ENCODE measurements around the gene COPE.
A peak's percentile ranks its signal among the peaks of the same experiment; 100 is the strongest.

Gene COPE

DNA sequence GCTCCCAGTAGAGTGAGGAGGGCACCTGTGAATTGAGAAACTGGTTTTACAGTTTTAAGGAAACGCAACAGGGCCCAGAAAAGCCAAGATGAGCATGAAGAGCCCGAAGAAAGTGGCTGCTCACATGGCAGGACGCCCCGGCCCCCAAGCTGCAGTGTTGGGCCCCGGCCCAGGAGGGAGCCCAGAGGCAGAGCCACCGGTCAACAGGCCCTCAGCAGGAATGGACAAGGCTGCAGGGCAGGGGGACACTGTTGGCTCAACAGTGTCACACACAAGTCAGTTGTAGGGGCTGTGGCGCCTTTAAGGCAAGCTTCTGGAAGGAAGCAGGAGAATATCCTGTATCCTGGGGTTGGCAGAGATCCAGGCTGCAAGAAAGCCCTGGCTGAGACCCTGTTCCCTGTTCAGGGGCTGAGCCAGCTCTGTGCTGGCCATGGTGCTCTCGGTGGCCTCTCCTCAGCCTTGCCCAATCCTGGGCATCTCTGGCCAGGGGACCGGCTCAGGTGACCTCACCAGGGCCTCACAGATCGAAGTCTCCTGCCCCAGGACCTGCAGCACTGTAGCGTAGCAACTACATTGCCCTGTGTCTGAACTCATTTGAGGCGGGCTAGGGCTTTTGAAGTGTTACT is 59.4 kb downstream of the COPE start:
- ChIA-PET POLR2A (no interaction called here), CTCF (no interaction called here)
- DNase-seq (ENCODE audit: extremely low spot score), result no peak
- TF ChIP-seq HDGF (IDR thresholded peaks at IDR 0.05; ENCODE audit: borderline replicate concordance) (no peak), NFRKB (IDR thresholded peaks at IDR 0.05) (no peak)

DNA sequence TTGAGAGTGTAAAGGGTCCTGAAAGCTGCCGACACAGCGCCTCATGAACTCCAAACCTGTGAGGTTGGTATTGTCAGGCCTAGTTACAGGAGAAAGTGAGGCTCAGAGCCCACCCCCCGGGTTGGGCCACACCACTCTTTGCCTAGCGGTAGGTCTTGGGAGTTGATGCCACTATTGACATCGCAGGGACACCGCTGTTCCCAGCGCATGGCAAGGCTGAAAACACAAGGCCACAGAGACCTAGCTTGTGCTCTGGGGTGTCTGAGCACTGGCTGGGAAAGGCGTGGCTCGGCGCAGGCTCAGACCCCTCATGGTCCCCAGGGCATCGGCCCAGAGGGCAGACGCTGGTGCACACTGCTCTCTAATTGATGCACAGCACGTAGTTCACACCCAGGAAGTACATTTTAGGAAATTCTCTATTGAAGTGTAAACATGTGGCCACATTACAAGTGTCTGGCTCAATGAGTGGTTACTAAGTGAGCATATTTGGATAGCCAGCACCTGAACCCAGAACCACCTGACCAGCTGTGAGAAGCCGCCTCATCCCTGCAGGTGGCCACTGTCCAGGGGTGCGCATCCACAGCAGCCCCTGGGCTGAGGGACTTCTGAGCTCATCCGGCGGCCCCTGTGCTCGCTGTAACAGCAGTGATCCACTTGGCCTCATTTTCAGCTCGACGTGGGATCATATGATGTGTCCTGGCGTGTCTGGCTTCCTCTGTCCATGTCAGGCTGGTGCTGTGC is 60.1 kb downstream of the COPE start:
- CTCF ChIA-PET, result no interaction called here
- TF ChIP-seq SP1 (IDR thresholded peaks at IDR 0.05) (no peak), HDGF (IDR thresholded peaks at IDR 0.05; ENCODE audit: borderline replicate concordance) (no peak), FOXK2 (IDR thresholded peaks at IDR 0.05) (no peak), ELF4 (IDR thresholded peaks at IDR 0.05) (no peak), FOXM1 (IDR thresholded peaks at IDR 0.05; ENCODE audit: borderline replicate concordance) (no peak), NFRKB (IDR thresholded peaks at IDR 0.05) (no peak), ZNF384 (IDR thresholded peaks at IDR 0.05) (no peak), TARDBP (IDR thresholded peaks at IDR 0.05) (no peak)
- DNase-seq (ENCODE audit: extremely low spot score), result no peak
- POLR2A ChIA-PET, result interaction anchor here (1.3 kb wide), 1 partner anchor 27 kb away, joined by 3 read pairs; the partner anchor contains the start of gene UPF1

GRCh38 chr19:18857223-18857622 is 62.0 kb downstream of the COPE start:
- DNase-seq (ENCODE audit: extremely low spot score), result no peak
- no peak for TF ChIP-seq NFRKB (IDR thresholded peaks at IDR 0.05)
- TF ChIP-seq SP1 (IDR thresholded peaks at IDR 0.05), result no peak
- TF ChIP-seq FOXM1 (IDR thresholded peaks at IDR 0.05; ENCODE audit: borderline replicate concordance), result no peak
- TF ChIP-seq FOXA1 (IDR thresholded peaks at IDR 0.05), result no peak
- no peak for TF ChIP-seq ELF4 (IDR thresholded peaks at IDR 0.05)
- no peak for TF ChIP-seq HDGF (IDR thresholded peaks at IDR 0.05; ENCODE audit: borderline replicate concordance)
- TF ChIP-seq CTBP1 (IDR thresholded peaks at IDR 0.05; ENCODE audit: borderline replicate concordance), result no peak
- TF ChIP-seq, protein P1, sequence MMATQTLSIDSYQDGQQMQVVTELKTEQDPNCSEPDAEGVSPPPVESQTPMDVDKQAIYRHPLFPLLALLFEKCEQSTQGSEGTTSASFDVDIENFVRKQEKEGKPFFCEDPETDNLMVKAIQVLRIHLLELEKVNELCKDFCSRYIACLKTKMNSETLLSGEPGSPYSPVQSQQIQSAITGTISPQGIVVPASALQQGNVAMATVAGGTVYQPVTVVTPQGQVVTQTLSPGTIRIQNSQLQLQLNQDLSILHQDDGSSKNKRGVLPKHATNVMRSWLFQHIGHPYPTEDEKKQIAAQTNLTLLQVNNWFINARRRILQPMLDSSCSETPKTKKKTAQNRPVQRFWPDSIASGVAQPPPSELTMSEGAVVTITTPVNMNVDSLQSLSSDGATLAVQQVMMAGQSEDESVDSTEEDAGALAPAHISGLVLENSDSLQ (IDR thresholded peaks at IDR 0.05), result no peak
- TF ChIP-seq LEF1 (IDR thresholded peaks at IDR 0.05; ENCODE audit: borderline replicate concordance), result no peak
- POLR2A ChIA-PET, result no interaction called here
- CTCF ChIA-PET, result no interaction called here

DNA sequence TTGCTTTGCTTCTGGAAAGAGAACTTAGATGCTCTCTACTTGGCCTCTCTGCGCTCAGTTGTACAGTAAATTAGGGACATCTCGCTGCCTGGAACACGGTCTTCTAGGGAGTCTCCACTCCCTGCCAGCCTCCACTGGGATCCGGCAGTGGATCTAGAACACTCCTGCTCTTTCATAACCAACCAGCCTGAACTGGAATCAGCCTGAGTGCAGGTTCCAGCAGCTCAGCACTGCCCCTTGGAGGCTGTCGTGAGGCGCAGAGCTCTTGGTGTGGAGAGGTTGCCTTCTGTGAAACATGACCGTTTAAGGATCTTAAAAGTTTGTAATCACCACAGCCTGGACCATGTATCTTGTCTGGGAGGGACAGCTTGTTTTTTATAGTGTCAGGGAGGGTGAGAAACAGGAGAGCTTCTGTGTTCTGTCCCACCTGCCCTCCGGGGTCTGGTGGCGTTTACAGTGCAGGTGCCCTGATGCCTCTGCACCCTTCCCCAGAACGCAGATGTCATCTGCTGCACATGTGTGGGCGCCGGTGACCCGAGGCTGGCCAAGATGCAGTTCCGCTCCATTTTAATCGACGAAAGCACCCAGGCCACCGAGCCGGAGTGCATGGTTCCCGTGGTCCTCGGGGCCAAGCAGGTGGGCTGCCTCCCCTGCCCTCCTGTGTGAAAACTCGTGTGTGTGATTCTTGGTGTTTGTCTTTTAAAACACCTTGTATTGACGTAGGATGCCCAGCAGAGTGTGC is 62.6 kb downstream of the COPE start:
- DNase-seq (ENCODE audit: extremely low spot score), result peak; percentile 48
- ChIA-PET POLR2A (no interaction called here), CTCF (interaction anchor here (0.7 to 1.3 kb wide), 2 partner anchors 9 to 15 kb away, joined by 3 read pairs; no protein-coding TSS in a partner anchor)
- no peak for TF ChIP-seq CTBP1 (IDR thresholded peaks at IDR 0.05; ENCODE audit: borderline replicate concordance)
- TF ChIP-seq TARDBP (IDR thresholded peaks at IDR 0.05), result no peak
- no peak for TF ChIP-seq SUZ12 (IDR thresholded peaks at IDR 0.05)
- TF ChIP-seq HDGF (IDR thresholded peaks at IDR 0.05; ENCODE audit: borderline replicate concordance), result no peak
- TF ChIP-seq ELF4 (IDR thresholded peaks at IDR 0.05), result no peak
- no peak for TF ChIP-seq LEF1 (IDR thresholded peaks at IDR 0.05; ENCODE audit: borderline replicate concordance)
- TF ChIP-seq FOXA1 (IDR thresholded peaks at IDR 0.05), result no peak
- no peak for TF ChIP-seq SP1 (IDR thresholded peaks at IDR 0.05)
- TF ChIP-seq ARNT (IDR thresholded peaks at IDR 0.05), result no peak
- no peak for TF ChIP-seq L3MBTL2 (conservative IDR thresholded peaks at IDR 0.05)
- no peak for TF ChIP-seq FOXK2 (IDR thresholded peaks at IDR 0.05)
- TF ChIP-seq, protein P1 (IDR thresholded peaks at IDR 0.05), result no peak
- TF ChIP-seq BHLHE40 (IDR thresholded peaks at IDR 0.05; ENCODE audit: borderline replicate concordance), result no peak

GRCh38 chr19:18855647-18856384 is 63.4 kb downstream of the COPE start:
- POLR2A ChIA-PET, result no interaction called here
- TF ChIP-seq FOXM1 (IDR thresholded peaks at IDR 0.05; ENCODE audit: borderline replicate concordance) (no peak), HDGF (IDR thresholded peaks at IDR 0.05; ENCODE audit: borderline replicate concordance) (no peak), SP1 (IDR thresholded peaks at IDR 0.05) (no peak), FOXK2 (IDR thresholded peaks at IDR 0.05) (no peak), CTBP1 (IDR thresholded peaks at IDR 0.05; ENCODE audit: borderline replicate concordance) (no peak), ARNT (IDR thresholded peaks at IDR 0.05) (no peak), ZNF384 (IDR thresholded peaks at IDR 0.05) (no peak), BHLHE40 (IDR thresholded peaks at IDR 0.05; ENCODE audit: borderline replicate concordance) (no peak), FOXA1 (IDR thresholded peaks at IDR 0.05) (no peak), TARDBP (IDR thresholded peaks at IDR 0.05) (no peak), L3MBTL2 (conservative IDR thresholded peaks at IDR 0.05) (no peak), ELF4 (IDR thresholded peaks at IDR 0.05) (no peak), NFRKB (IDR thresholded peaks at IDR 0.05) (no peak), LEF1 (IDR thresholded peaks at IDR 0.05; ENCODE audit: borderline replicate concordance) (no peak), SUZ12 (IDR thresholded peaks at IDR 0.05) (no peak)
- TF ChIP-seq, protein P1 (IDR thresholded peaks at IDR 0.05), result no peak
- CTCF ChIA-PET, result interaction anchor here (0.7 to 1.3 kb wide), 2 partner anchors 10 to 16 kb away, joined by 3 read pairs; no protein-coding TSS in a partner anchor
- DNase-seq (ENCODE audit: extremely low spot score), result no peak
